Mesendoderm (in vitro differentiated cells): ENCODE data around the gene UBAC1.

Source experiments
- DNase-seq: peaks from one replicate; pipeline ENCODE4 v3.0.0; 2013
- H2AK5ac ChIP-seq: 2 replicates; pipeline ENCODE4 v1.6.1; 2013; ENCODE audit warnings: low read length, inconsistent platforms
- H2BK120ac ChIP-seq: 2 replicates; pipeline ENCODE4 v1.6.1; 2013; ENCODE audit warnings: low read depth, mild to moderate bottlenecking, low read length, moderate library complexity, mixed read lengths
- H2BK15ac ChIP-seq: replicated peaks from 2 replicates; pipeline ENCODE4 v1.6.1; 2013; ENCODE audit warnings: low read depth, mild to moderate bottlenecking, moderate library complexity
- H2BK5ac ChIP-seq: 2 replicates; pipeline ENCODE4 v1.6.1; 2013; ENCODE audit warnings: low read length, inconsistent platforms
- H3K18ac ChIP-seq: 2 replicates; pipeline ENCODE4 v1.6.1; 2013; ENCODE audit warnings: mild to moderate bottlenecking, low read length, mixed read lengths
- H3K23ac ChIP-seq: one replicate; pipeline ENCODE4 v1.6.1; 2013; ENCODE audit warnings: low read length
- H3K27ac ChIP-seq: 2 replicates; pipeline ENCODE4 v1.5.1; 2013; ENCODE audit warnings: low read depth, mild to moderate bottlenecking, inconsistent platforms, low read length, moderate library complexity
- H3K27me3 ChIP-seq: 2 replicates; pipeline ENCODE4 v1.6.1; 2013; ENCODE audit warnings: low read length, control low read depth, mild to moderate bottlenecking, inconsistent platforms; ENCODE audit not compliant: insufficient read depth, poor library complexity
- H3K36me3 ChIP-seq: 2 replicates; pipeline ENCODE4 v1.6.1; 2013; ENCODE audit warnings: low read length, inconsistent platforms; ENCODE audit not compliant: control insufficient read depth, insufficient read depth
- H3K4ac ChIP-seq: one replicate; pipeline ENCODE4 v1.6.1; 2013; ENCODE audit warnings: low read depth, mild to moderate bottlenecking, low read length, moderate library complexity
- H3K4me1 ChIP-seq: 2 replicates; pipeline ENCODE4 v1.6.1; 2013; ENCODE audit warnings: low read depth, low read length, inconsistent platforms; ENCODE audit not compliant: control insufficient read depth
- H3K4me2 ChIP-seq: 2 replicates; pipeline ENCODE4 v1.6.1; 2013; ENCODE audit warnings: low read length
- H3K4me3 ChIP-seq: 2 replicates; pipeline ENCODE4 v1.5.1; 2013; ENCODE audit warnings: mild to moderate bottlenecking, low read length
- H3K56ac ChIP-seq: one replicate; pipeline ENCODE4 v1.6.1; 2013; ENCODE audit warnings: low read length
- H3K79me1 ChIP-seq: 2 replicates; pipeline ENCODE4 v1.6.1; 2013; ENCODE audit warnings: low read length, inconsistent platforms
- H3K79me2 ChIP-seq: 2 replicates; pipeline ENCODE4 v1.6.1; 2013; ENCODE audit warnings: mild to moderate bottlenecking, low read length; ENCODE audit not compliant: control insufficient read depth, insufficient read depth
- H3K9ac ChIP-seq: 2 replicates; pipeline ENCODE4 v1.6.1; 2013; ENCODE audit warnings: low read length, inconsistent platforms
- H4K5ac ChIP-seq: one replicate; pipeline ENCODE4 v1.6.1; 2013; ENCODE audit warnings: low read length
- H4K8ac ChIP-seq: one replicate; pipeline ENCODE4 v1.6.1; 2013; ENCODE audit warnings: low read depth, mild to moderate bottlenecking, control low read depth, low read length, moderate library complexity
- WGBS: extraction: QIAGEN DNeasy Blood & Tissue Kit; methylation state at CpG from one replicate; pipeline ENCODE4 v1.1.7; 2013; ENCODE audit warnings: low lambda C conversion rate, missing lambda C conversion rate; ENCODE audit not compliant: insufficient coverage; ENCODE audit errors: extremely low coverage; 5-methylcytosine and 5-hydroxymethylcytosine counted together

Gene UBAC1

GRCh38 chr9:135923508-135923907 is 37.7 kb downstream of the UBAC1 start:
- Histone ChIP-seq H3K56ac (no peak overlapping the region), H3K27ac (no peak overlapping the region), H3K4me3 (no peak overlapping the region), H2BK5ac (no peak overlapping the region), H3K4me1 (no peaks in the 10 kb centered on the region), H2AK5ac (no peak overlapping the region), H3K9ac (no peak overlapping the region), H2BK15ac (no peak overlapping the region), H3K4me2 (no peak overlapping the region), H3K18ac (no peak overlapping the region), H3K4ac (no peak overlapping the region), H3K36me3 (no peaks in the 10 kb centered on the region), H3K27me3 (no peaks in the 10 kb centered on the region), H4K8ac (no peak overlapping the region), H2BK120ac (no peak overlapping the region), H4K5ac (no peak overlapping the region), H3K79me2 (no peaks in the 10 kb centered on the region), H3K23ac (no peak overlapping the region), H3K79me1 (peaks cover 1% of the 10 kb centered on the region)
- no CpG with 5 or more reads among the region's 13 CpGs for WGBS
- DNase-seq = no peak

GRCh38 chr9:135921749-135922310 is 39.3 kb downstream of the UBAC1 start:
- no peaks in the 10 kb centered on the region for H3K27me3 ChIP-seq
- H3K4me1 ChIP-seq = no peaks in the 10 kb centered on the region
- no peak overlapping the region for H3K27ac ChIP-seq
- H2AK5ac ChIP-seq = no peak overlapping the region
- H3K79me1 ChIP-seq = no peaks in the 10 kb centered on the region
- H3K18ac ChIP-seq = no peak overlapping the region
- DNase-seq = no peak
- no peak overlapping the region for H4K5ac ChIP-seq
- no peaks in the 10 kb centered on the region for H3K36me3 ChIP-seq
- no peak overlapping the region for H3K56ac ChIP-seq
- no CpG with 5 or more reads among the region's 14 CpGs for WGBS
- H2BK5ac ChIP-seq = no peak overlapping the region
- H3K79me2 ChIP-seq = no peaks in the 10 kb centered on the region
- no peak overlapping the region for H3K4me2 ChIP-seq
- H3K4ac ChIP-seq = no peak overlapping the region
- H3K23ac ChIP-seq = no peak overlapping the region
- H3K4me3 ChIP-seq = no peak overlapping the region
- no peak overlapping the region for H2BK120ac ChIP-seq
- no peak overlapping the region for H4K8ac ChIP-seq
- no peak overlapping the region for H3K9ac ChIP-seq
- no peak overlapping the region for H2BK15ac ChIP-seq

DNA sequence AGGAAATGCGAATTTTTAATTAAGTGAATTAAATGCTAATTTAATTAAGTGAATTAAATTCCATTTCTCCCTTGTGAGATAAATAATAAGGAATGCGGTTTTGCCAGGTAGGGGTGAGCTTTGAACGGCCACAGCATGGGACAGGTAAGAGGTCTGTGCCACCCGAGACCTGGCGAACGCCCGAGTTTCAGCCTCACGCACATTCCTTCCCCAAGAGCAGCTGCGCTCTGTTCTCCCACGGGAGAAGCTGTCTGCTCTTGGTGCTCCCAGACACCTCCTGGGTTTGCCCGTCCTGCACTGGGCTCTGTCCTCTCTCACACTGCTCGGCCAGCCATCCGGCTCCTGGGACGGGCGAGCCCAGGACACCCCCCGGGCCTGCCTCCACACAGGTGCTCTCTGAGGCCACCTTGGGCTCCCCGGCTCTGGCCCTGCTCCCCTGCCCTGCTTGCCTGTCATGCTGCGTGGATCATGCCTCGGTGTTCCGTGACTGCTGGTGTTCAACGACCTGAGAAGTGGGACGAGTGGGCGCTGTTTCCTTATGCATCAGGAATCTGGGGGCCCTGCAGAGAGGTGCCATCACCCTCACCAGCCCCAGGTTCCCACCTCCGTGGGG is 40.1 kb downstream of the UBAC1 start:
- H3K36me3 ChIP-seq = no peaks in the 10 kb centered on the region
- no CpG with 5 or more reads among the region's 24 CpGs for WGBS
- H3K27me3 ChIP-seq = no peaks in the 10 kb centered on the region
- H3K18ac ChIP-seq = no peak overlapping the region
- H2BK15ac ChIP-seq = no peak overlapping the region
- no peak overlapping the region for H2AK5ac ChIP-seq
- no peak overlapping the region for H3K27ac ChIP-seq
- no peak for DNase-seq
- H3K4me1 ChIP-seq = no peaks in the 10 kb centered on the region
- H2BK5ac ChIP-seq = no peak overlapping the region
- no peaks in the 10 kb centered on the region for H3K79me1 ChIP-seq
- no peak overlapping the region for H3K4me2 ChIP-seq
- H3K4me3 ChIP-seq = no peak overlapping the region
- H3K79me2 ChIP-seq = no peaks in the 10 kb centered on the region
- no peak overlapping the region for H2BK120ac ChIP-seq
- no peak overlapping the region for H3K56ac ChIP-seq
- no peak overlapping the region for H3K9ac ChIP-seq
- no peak overlapping the region for H3K4ac ChIP-seq
- H4K5ac ChIP-seq = no peak overlapping the region
- H4K8ac ChIP-seq = no peak overlapping the region
- no peak overlapping the region for H3K23ac ChIP-seq

DNA sequence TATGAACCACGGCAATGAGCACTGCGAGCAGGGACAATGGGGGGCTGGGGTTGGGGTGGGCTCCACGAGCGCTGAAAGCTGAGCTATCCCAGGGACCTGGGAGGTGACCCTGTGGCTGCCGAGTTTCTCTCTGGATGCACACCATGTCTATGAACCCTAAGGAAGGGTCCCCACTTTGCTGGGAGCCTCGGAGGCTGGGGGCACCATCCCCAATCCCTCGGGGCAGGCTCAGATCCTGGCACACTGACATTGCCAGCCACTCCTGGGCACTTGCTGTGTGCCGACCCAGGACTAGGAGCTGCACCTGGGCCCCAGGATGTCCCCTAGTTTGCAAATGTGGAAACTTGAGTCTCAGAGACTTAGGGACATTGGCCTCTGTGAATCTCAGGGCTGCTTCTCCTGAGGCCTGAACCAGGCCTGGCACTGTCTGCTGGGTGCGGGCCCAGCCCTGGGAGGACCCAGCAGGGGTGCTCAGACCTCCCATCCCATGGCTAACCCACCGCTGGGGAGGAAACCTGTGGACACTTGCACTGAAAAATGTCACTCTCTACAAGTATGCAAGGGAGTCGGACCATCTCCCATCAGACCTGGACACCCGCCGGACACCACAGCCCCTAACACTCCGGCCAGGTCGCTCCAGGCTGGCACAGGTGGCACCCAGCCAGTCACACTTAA is 40.8 kb downstream of the UBAC1 start:
- H2BK120ac ChIP-seq = no peak overlapping the region
- no peak overlapping the region for H3K9ac ChIP-seq
- H3K4me2 ChIP-seq = no peak overlapping the region
- H3K4me3 ChIP-seq = no peak overlapping the region
- no peak overlapping the region for H3K56ac ChIP-seq
- WGBS = no CpG with 5 or more reads among the region's 15 CpGs
- H2BK5ac ChIP-seq = no peak overlapping the region
- no peak overlapping the region for H2BK15ac ChIP-seq
- H3K79me2 ChIP-seq = no peaks in the 10 kb centered on the region
- H3K79me1 ChIP-seq = no peaks in the 10 kb centered on the region
- no peaks in the 10 kb centered on the region for H3K27me3 ChIP-seq
- no peaks in the 10 kb centered on the region for H3K4me1 ChIP-seq
- no peak overlapping the region for H2AK5ac ChIP-seq
- peaks cover 3% of the 10 kb centered on the region for H3K36me3 ChIP-seq
- H3K18ac ChIP-seq = no peak overlapping the region
- no peak for DNase-seq
- H4K5ac ChIP-seq = no peak overlapping the region
- H3K27ac ChIP-seq = no peak overlapping the region
- no peak overlapping the region for H3K23ac ChIP-seq
- no peak overlapping the region for H3K4ac ChIP-seq
- H4K8ac ChIP-seq = no peak overlapping the region

GRCh38 chr9:135919318-135919890 is 41.8 kb downstream of the UBAC1 start:
- no peak overlapping the region for H3K9ac ChIP-seq
- WGBS = no CpG with 5 or more reads among the region's 11 CpGs
- DNase-seq = no peak

More at GRCh38 chr9:135919318-135919890, 41.8 kb downstream of the UBAC1 start:
- H3K56ac ChIP-seq = no peak overlapping the region
- no peaks in the 10 kb centered on the region for H3K4me1 ChIP-seq
- no peak overlapping the region for H2AK5ac ChIP-seq
- no peaks in the 10 kb centered on the region for H3K79me1 ChIP-seq
- H2BK120ac ChIP-seq = no peak overlapping the region
- H2BK15ac ChIP-seq = no peak overlapping the region
- no peak overlapping the region for H4K8ac ChIP-seq
- H3K27me3 ChIP-seq = no peaks in the 10 kb centered on the region
- H3K27ac ChIP-seq = no peak overlapping the region
- no peak overlapping the region for H4K5ac ChIP-seq
- no peak overlapping the region for H3K4me2 ChIP-seq
- no peak overlapping the region for H3K4me3 ChIP-seq
- H2BK5ac ChIP-seq = no peak overlapping the region
- no peak overlapping the region for H3K4ac ChIP-seq
- H3K18ac ChIP-seq = no peak overlapping the region
- peaks cover 3% of the 10 kb centered on the region for H3K36me3 ChIP-seq
- H3K23ac ChIP-seq = no peak overlapping the region
- no peaks in the 10 kb centered on the region for H3K79me2 ChIP-seq
